CD4-positive, alpha-beta T cell treated with Interleukin-1 beta for 1 hour (primary cell): ENCODE results near the gene CCNK.

Source experiments
- DNase-seq, 2 donors: peaks; one replicate each; pipeline ENCODE4 v3.0.0-alpha.2; 2020 to 2022

Gene CCNK

GRCh38 chr14:99538733-99539132 is 57.5 kb downstream of the CCNK start:
- no peak for DNase-seq

GRCh38 chr14:99539491-99539890 is 58.3 kb downstream of the CCNK start:
- DNase-seq = no peak

- DNase-seq = no peak
These were observed 59.2 kb downstream of the CCNK start for GRCh38 chr14:99540196-99541032.

GRCh38 chr14:99541211-99541610 is 60.0 kb downstream of the CCNK start:
- DNase-seq = no peak

GRCh38 chr14:99541677-99542470 is 60.7 kb downstream of the CCNK start:
- no peak for DNase-seq

- no peak for DNase-seq
These were observed 61.4 kb downstream of the CCNK start for GRCh38 chr14:99542566-99542965.

GRCh38 chr14:99543370-99543769 is 62.2 kb downstream of the CCNK start:
- DNase-seq = no peak

- DNase-seq = no peak
These were observed 62.8 kb downstream of the CCNK start for GRCh38 chr14:99543985-99544384.

GRCh38 chr14:99544991-99545390 is 63.8 kb downstream of the CCNK start:
- no peak for DNase-seq

GRCh38 chr14:99545586-99545985 is 64.4 kb downstream of the CCNK start:
- no peak for DNase-seq

- DNase-seq = no peak
These were observed 65.1 kb downstream of the CCNK start for GRCh38 chr14:99546234-99546879.

GRCh38 chr14:99548255-99548654 is 67.0 kb downstream of the CCNK start:
- DNase-seq = no peak

- no peak for DNase-seq
These were observed 67.8 kb downstream of the CCNK start for GRCh38 chr14:99548871-99549515.

- no peak for DNase-seq
These were observed 68.5 kb downstream of the CCNK start for GRCh38 chr14:99549684-99550083.

GRCh38 chr14:99550387-99550992 is 69.3 kb downstream of the CCNK start:
- no peak for DNase-seq

- no peak for DNase-seq
These were observed 70.1 kb downstream of the CCNK start for GRCh38 chr14:99551034-99551922.

- no peak for DNase-seq
These were observed 70.9 kb downstream of the CCNK start for GRCh38 chr14:99552021-99552553.

GRCh38 chr14:99552572-99553216 is 71.5 kb downstream of the CCNK start:
- no peak for DNase-seq

- no peak for DNase-seq
These were observed 73.0 kb downstream of the CCNK start for GRCh38 chr14:99554184-99554583.

- no peak for DNase-seq
These were observed 73.7 kb downstream of the CCNK start for GRCh38 chr14:99554757-99555531.
